AG04450 (cell line): ENCODE data around the gene PRG3. TPM values are rescaled to one million over a fixed set of nuclear protein-coding genes. Genes with fewer than 3 reads are reported as not detected.

ENCODE experiments used
- CTCF ChIA-PET: fragments of 300-600, 350-600 bp; formaldehyde crosslinking; extraction: SDS; loops from one replicate; lab custom pipeline; 2022; ENCODE audit warnings: antibody characterized with exemption, inconsistent platforms; lab: Charles Lee
- POLR2A ChIA-PET: fragments of 350-600 bp; formaldehyde crosslinking; extraction: SDS; loops from one replicate; lab custom pipeline; 2021; ENCODE audit warnings: antibody characterized with exemption, inconsistent platforms; lab: Yijun Ruan, JAX
- DNase-seq: peaks from one replicate; pipeline ENCODE4 v3.0.0-alpha.2; 2011; ENCODE audit warnings: low read depth, low spot score
- H3K27ac ChIP-seq: one replicate; pipeline ENCODE4 v1.5.1; 2012; ENCODE audit warnings: low read depth, low read length, control low read depth
- H3K27me3 ChIP-seq: one replicate; pipeline ENCODE4 v1.6.0; 2012; ENCODE audit warnings: low read length; ENCODE audit not compliant: control insufficient read depth, insufficient read depth
- H3K4me3 ChIP-seq: 2 replicates; pipeline ENCODE4 v1.5.1; 2011; ENCODE audit warnings: mild to moderate bottlenecking, low read depth, low read length, control low read depth
- H3K9me3 ChIP-seq: 2 replicates; pipeline ENCODE4 v1.5.1; 2012; ENCODE audit warnings: low read length; ENCODE audit not compliant: control insufficient read depth, insufficient read depth
- CTCF ChIP-seq: IDR thresholded peaks from 2 replicates; pipeline ENCODE4 v1.5.1; 2011; ENCODE audit warnings: low read depth, low read length, control low read depth, inconsistent platforms
- polyA plus RNA-seq: library from polyadenylated mRNA; depleted of rRNA; stranded (reverse); fragments of >200 nt; gene quantifications from 2 replicates; pipeline ENCODE4 v1.2.3, GENCODE V29; 2011

PRG3 gene
- polyA plus RNA-seq, 1 experiment: not detected

- Histone ChIP-seq H3K4me3 (no peak overlapping the region), H3K27me3 (peaks cover 41% of the 10 kb centered on the region), H3K27ac (no peak overlapping the region), H3K9me3 (no peaks in the 10 kb centered on the region)
- TF ChIP-seq CTCF: no peak
- DNase-seq: no peak
- ChIA-PET CTCF (no interaction called here), POLR2A (no interaction called here)
These were observed 10.6 kb upstream of the PRG3 start for GRCh38 chr11:57391539-57391938.

- no peaks in the 10 kb centered on the region for H3K9me3 ChIP-seq
- no peak overlapping the region for H3K27ac ChIP-seq
- no peak for DNase-seq
- H3K4me3 ChIP-seq: no peak overlapping the region
- no peak for TF ChIP-seq CTCF
- CTCF ChIA-PET: no interaction called here
- POLR2A ChIA-PET: no interaction called here
- peaks cover 42% of the 10 kb centered on the region for H3K27me3 ChIP-seq
These were observed 10.2 kb upstream of the PRG3 start for GRCh38 chr11:57391111-57391510.

- no peak for TF ChIP-seq CTCF
- peaks cover 36% of the 10 kb centered on the region for H3K27me3 ChIP-seq
- no peak within 1 kb of the TSS for H3K27ac ChIP-seq
- no peaks in the 10 kb centered on the region for H3K9me3 ChIP-seq
- H3K4me3 ChIP-seq: no peak within 1 kb of the TSS
- DNase-seq: no peak
- POLR2A ChIA-PET: no interaction called here
- CTCF ChIA-PET: no interaction called here
These were observed 9.6 kb upstream of the PRG3 start, which contains the start of gene PRG2 for GRCh38 chr11:57390535-57390934. Gene PRG2, minus strand, starts transcription at chr11:57390650. Its CDS starts 706 bp downstream, at chr11:57389944.

- Histone ChIP-seq H3K9me3 (no peaks in the 10 kb centered on the region), H3K4me3 (no peak overlapping the region), H3K27ac (no peak overlapping the region), H3K27me3 (peaks cover 28% of the 10 kb centered on the region)
- DNase-seq: no peak
- POLR2A ChIA-PET: no interaction called here
- no peak for TF ChIP-seq CTCF
- CTCF ChIA-PET: no interaction called here
These were observed 6.5 kb upstream of the PRG3 start for GRCh38 chr11:57387289-57388030.

- no peaks in the 10 kb centered on the region for H3K9me3 ChIP-seq
- POLR2A ChIA-PET: no interaction called here
- H3K27ac ChIP-seq: no peak overlapping the region
- H3K27me3 ChIP-seq: peaks cover 29% of the 10 kb centered on the region
- DNase-seq: no peak
- CTCF ChIA-PET: no interaction called here
- no peak for TF ChIP-seq CTCF
- H3K4me3 ChIP-seq: no peak overlapping the region
These were observed 5.4 kb upstream of the PRG3 start for GRCh38 chr11:57386178-57386940.
